ENCODE results near the gene ANO7.

DNA sequence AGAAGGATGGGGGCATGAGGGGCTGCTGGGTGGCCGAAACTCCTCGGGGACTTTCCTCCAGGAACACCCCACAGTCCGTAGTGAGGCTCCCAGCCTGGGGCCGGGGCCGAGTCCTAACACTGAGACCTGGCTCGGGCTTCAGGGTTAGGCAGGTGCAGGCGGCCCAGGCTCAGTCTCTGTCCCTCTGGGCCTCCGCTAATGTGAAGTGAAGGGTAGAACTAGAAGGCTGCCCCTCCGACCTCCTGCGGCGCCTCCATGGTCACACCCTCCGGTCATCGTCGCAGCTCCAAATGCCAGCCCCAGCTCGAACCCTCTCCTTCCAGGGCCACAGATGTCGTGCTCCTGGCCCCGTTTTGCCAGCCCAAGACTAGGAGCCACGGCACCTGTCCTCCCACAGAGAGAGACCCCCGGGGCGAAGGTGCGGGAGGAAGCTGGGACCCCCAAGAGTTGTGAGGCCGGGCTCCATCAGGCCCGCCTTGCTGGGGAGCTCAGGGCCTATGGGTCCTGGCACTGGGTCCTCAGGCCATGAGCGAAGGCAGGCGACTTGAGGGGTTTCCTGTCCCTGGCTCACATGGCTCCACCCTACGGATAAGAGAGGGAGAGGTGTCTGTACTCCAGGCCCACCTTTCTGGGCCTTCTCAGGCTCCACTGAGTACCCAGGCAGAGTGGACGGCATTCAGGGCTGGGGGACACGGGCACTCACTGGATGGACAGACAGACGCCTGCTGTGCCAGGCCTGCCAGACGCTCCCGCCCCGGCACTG lies 797 bp downstream of the ANO7 start:
- TF ChIP-seq, protein P1, sequence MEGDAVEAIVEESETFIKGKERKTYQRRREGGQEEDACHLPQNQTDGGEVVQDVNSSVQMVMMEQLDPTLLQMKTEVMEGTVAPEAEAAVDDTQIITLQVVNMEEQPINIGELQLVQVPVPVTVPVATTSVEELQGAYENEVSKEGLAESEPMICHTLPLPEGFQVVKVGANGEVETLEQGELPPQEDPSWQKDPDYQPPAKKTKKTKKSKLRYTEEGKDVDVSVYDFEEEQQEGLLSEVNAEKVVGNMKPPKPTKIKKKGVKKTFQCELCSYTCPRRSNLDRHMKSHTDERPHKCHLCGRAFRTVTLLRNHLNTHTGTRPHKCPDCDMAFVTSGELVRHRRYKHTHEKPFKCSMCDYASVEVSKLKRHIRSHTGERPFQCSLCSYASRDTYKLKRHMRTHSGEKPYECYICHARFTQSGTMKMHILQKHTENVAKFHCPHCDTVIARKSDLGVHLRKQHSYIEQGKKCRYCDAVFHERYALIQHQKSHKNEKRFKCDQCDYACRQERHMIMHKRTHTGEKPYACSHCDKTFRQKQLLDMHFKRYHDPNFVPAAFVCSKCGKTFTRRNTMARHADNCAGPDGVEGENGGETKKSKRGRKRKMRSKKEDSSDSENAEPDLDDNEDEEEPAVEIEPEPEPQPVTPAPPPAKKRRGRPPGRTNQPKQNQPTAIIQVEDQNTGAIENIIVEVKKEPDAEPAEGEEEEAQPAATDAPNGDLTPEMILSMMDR (IDR thresholded peaks at IDR 0.05; ENCODE audit: low read length), result no peak
- TF ChIP-seq EZH2phosphoT487 (IDR thresholded peaks at IDR 0.05; ENCODE audit: low read length), result no peak

Measured in MM.1S (cell line).